GM12878 (cell line): Measurements from ENCODE around the gene ABCC1. TPM values are rescaled to one million over a fixed set of nuclear protein-coding genes. Genes with fewer than 3 reads are reported as not detected.

Experiments used
- ATAC-seq: fragments of 200-7000 bp; cut with Tn5 transposase; 3 replicates; pipeline ENCODE4 v1.9.1; 2020; ENCODE audit warnings: mild to moderate bottlenecking, moderate library complexity
- BruUV-seq: library from RNA; stranded (reverse); fragments of 400-500 nt; replicated peaks from 2 replicates; lab custom pipeline; 2021; lab: Mats Ljungman, UMichigan
- CTCF ChIA-PET: fragments of 300-600 bp; sonication (Branson Sonifier 250); formaldehyde crosslinking; extraction: SDS; loops from one replicate; lab custom pipeline; 2021; ENCODE audit warnings: inconsistent platforms; lab: Yijun Ruan, JAX
- POLR2A ChIA-PET: fragments of 350-600 bp; formaldehyde crosslinking; extraction: SDS; loops from one replicate; lab custom pipeline; 2021; ENCODE audit warnings: inconsistent platforms; lab: Charles Lee
- RAD21 ChIA-PET: fragments of 300-600 bp; sonication (Branson Sonifier 250); formaldehyde crosslinking; loops from one replicate; lab custom pipeline; 2023; ENCODE audit warnings: antibody characterized with exemption; ENCODE audit not compliant: unreplicated experiment; lab: Charles Lee
- SMC1A ChIA-PET: fragments of 300-600 bp; sonication (Branson Sonifier 250); formaldehyde crosslinking; loops from one replicate; lab custom pipeline; 2023; ENCODE audit not compliant: unreplicated experiment, uncharacterized antibody; lab: Charles Lee
- DNase-seq: peaks from one replicate; pipeline ENCODE4 v3.0.0-alpha.2; 2011; ENCODE audit warnings: low read depth, low spot score
- FAIRE-seq: peaks from 3 replicates; lab custom pipeline; 2011; peaks lifted over from hg19 to GRCh38; lab: Jason Lieb, UNC
- H2AFZ ChIP-seq: 2 replicates; pipeline ENCODE4 v1.6.0; 2011; ENCODE audit warnings: low read depth, low read length, control low read depth; ENCODE audit not compliant: control insufficient read depth
- H3K27ac ChIP-seq: 2 replicates; pipeline ENCODE4 v1.5.1; 2011; ENCODE audit warnings: control low read depth; ENCODE audit not compliant: control insufficient read depth, insufficient read depth
- H3K27me3 ChIP-seq, 2 experiments: replicated peaks in 1 of 2; 2 replicates each; pipeline versions ENCODE4 v1.6.0 to v1.6.1; 2011; ENCODE audit warnings: low read length in 1 of 2; ENCODE audit not compliant: control insufficient read depth in 2 of 2, insufficient read depth in 2 of 2
- H3K36me3 ChIP-seq, 2 experiments: 2 replicates each; pipeline ENCODE4 v1.5.1; 2011; ENCODE audit warnings: low read length in 1 of 2; ENCODE audit not compliant: control insufficient read depth in 2 of 2, insufficient read depth in 2 of 2
- H3K4me1 ChIP-seq: 2 replicates; pipeline ENCODE4 v1.6.1; 2011; ENCODE audit warnings: mild to moderate bottlenecking, low read length, moderate library complexity, mixed read lengths; ENCODE audit not compliant: control insufficient read depth, insufficient read depth
- H3K4me2 ChIP-seq: 2 replicates; pipeline ENCODE4 v1.6.0; 2011; ENCODE audit warnings: control low read depth; ENCODE audit not compliant: control insufficient read depth, insufficient read depth
- H3K4me3 ChIP-seq: fragments of 200-600 bp; sonication (generic); 2 replicates; pipeline ENCODE4 v1.5.1; 2016
- H3K79me2 ChIP-seq: 2 replicates; pipeline ENCODE4 v1.6.0; 2011; ENCODE audit warnings: low read length; ENCODE audit not compliant: control insufficient read depth, insufficient read depth
- H3K9ac ChIP-seq: 2 replicates; pipeline ENCODE4 v1.8.0; 2011; ENCODE audit warnings: low read length, control low read depth, mixed read lengths; ENCODE audit not compliant: control insufficient read depth, insufficient read depth
- H3K9me3 ChIP-seq: replicated peaks from 3 replicates; pipeline ENCODE4 v1.5.1; 2011; ENCODE audit warnings: mild to moderate bottlenecking, low read length; ENCODE audit not compliant: control insufficient read depth, insufficient read depth
- H4K20me1 ChIP-seq: 2 replicates; pipeline ENCODE4 v1.6.0; 2011; ENCODE audit not compliant: control insufficient read depth, insufficient read depth
- BCL11A ChIP-seq: IDR thresholded peaks from 2 replicates; pipeline ENCODE4 v1.6.1; 2011; ENCODE audit warnings: low read depth, low read length
- BHLHE40 ChIP-seq, 2 experiments: fragments of 450-650 bp in 1 of 2; IDR thresholded peaks; 2 replicates each; pipeline ENCODE4 v1.6.1; 2011 to 2017; ENCODE audit warnings: low read depth in 2 of 2, borderline replicate concordance in 1 of 2, improper control_type of control experiment in 1 of 2, low read length in 1 of 2, mild to moderate bottlenecking in 1 of 2
- CHD2 ChIP-seq: IDR thresholded peaks from 2 replicates; pipeline ENCODE4 v1.6.1; 2011; ENCODE audit warnings: low read depth, low read length, improper control_type of control experiment, borderline replicate concordance
- EZH2 ChIP-seq: IDR thresholded peaks from 2 replicates; pipeline ENCODE4 v1.6.1; 2012; ENCODE audit warnings: low read depth, mild to moderate bottlenecking, control low read depth, inconsistent platforms, low read length, borderline replicate concordance; ENCODE audit not compliant: control insufficient read depth
- HDAC6 ChIP-seq: fragments of 200-600 bp; sonication (generic); IDR thresholded peaks from one replicate; pipeline ENCODE4 v1.8.0; 2017; ENCODE audit warnings: antibody characterized with exemption; ENCODE audit not compliant: unreplicated experiment
- PML ChIP-seq: IDR thresholded peaks from 2 replicates; pipeline ENCODE4 v1.6.1; 2012; ENCODE audit warnings: low read length, inconsistent platforms
- POLR2AphosphoS2 ChIP-seq: IDR thresholded peaks from 2 replicates; pipeline ENCODE4 v1.6.1; 2011; ENCODE audit warnings: low read depth, mild to moderate bottlenecking, low read length, improper control_type of control experiment, moderate library complexity
- SMARCA5 ChIP-seq: fragments of 450-650 bp; IDR thresholded peaks from 2 replicates; pipeline ENCODE4 v1.6.1; 2017; ENCODE audit warnings: mild to moderate bottlenecking
- SMC3 ChIP-seq: IDR thresholded peaks from 2 replicates; pipeline ENCODE4 v1.6.1; 2011; ENCODE audit warnings: low read length, improper control_type of control experiment, borderline replicate concordance
- YY1 ChIP-seq: IDR thresholded peaks from 2 replicates; pipeline ENCODE4 v1.6.1; 2011; ENCODE audit warnings: low read depth, mild to moderate bottlenecking, low read length
- ZBTB40 ChIP-seq: fragments of 450-650 bp; IDR thresholded peaks from 2 replicates; pipeline ENCODE4 v1.6.1; 2016; ENCODE audit warnings: mild to moderate bottlenecking, moderate library complexity, borderline replicate concordance
- WGBS: methylation state at CpG from one replicate; pipeline ENCODE4 v1.1.6; 2016; ENCODE audit warnings: low lambda C conversion rate; ENCODE audit not compliant: insufficient replicate concordance, insufficient coverage; ENCODE audit errors: missing lambda C conversion rate; 5-methylcytosine and 5-hydroxymethylcytosine counted together
- in situ Hi-C: fragments of 300-500 bp; cut with MboI; formaldehyde crosslinking; loops from 9 replicates; pipeline ENCODE4 v1.14.3; 2018; ENCODE audit warnings: mixed read lengths
- intact Hi-C: fragments of 100-400 bp; cut with micrococcal nuclease; formaldehyde crosslinking; loops from one replicate; pipeline ENCODE4 v1.14.2; 2022; ENCODE audit not compliant: unreplicated experiment
- polyA plus RNA-seq, 11 experiments: library from polyadenylated mRNA; depleted of rRNA in 4 of 11; unstranded in 6 of 11; stranded (reverse) in 5 of 11; fragments of >200 nt; fragmentation: Nextera tagmentation in 4 of 11; fragmentation: Illumina TruSeq in 1 of 11; extraction: Ambion mirVana in 4 of 11; extraction: Trizol in 1 of 11; gene quantifications; 1 replicate in 1 of 11; 2 replicates in 10 of 11; pipeline versions ENCODE4 v1.2.1 to v1.2.3, GENCODE V29; 2011 to 2016; ENCODE audit warnings: inconsistent platforms in 2 of 11, missing spikeins in 2 of 11, low read depth in 1 of 11
- total RNA-seq, 4 experiments: library from RNA; depleted of rRNA in 3 of 4; stranded (reverse); fragments of >200 nt in 3 of 4; fragmentation: Illumina TruSeq in 1 of 4; extraction: Trizol in 1 of 4; gene quantifications; 2 replicates each; pipeline versions ENCODE4 v1.2.1 to v1.2.3, GENCODE V29; 2013 to 2021
- TF ChIP-seq, protein P1 (sequence below), 3 experiments: IDR thresholded peaks in 2 of 3; conservative IDR thresholded peaks in 1 of 3; 2 replicates each; pipeline ENCODE4 v1.5.1; 2011; ENCODE audit warnings: low read depth in 3 of 3, low read length in 3 of 3, mild to moderate bottlenecking in 3 of 3, control low read depth in 2 of 3, moderate library complexity in 2 of 3, inconsistent platforms in 1 of 3, mixed read lengths in 1 of 3; ENCODE audit not compliant: control insufficient read depth in 2 of 3, insufficient read depth in 1 of 3; ENCODE audit errors: extremely low read depth in 1 of 3
- TF ChIP-seq, protein P2 (sequence below): IDR thresholded peaks from 2 replicates; pipeline ENCODE4 v1.6.1; 2011; ENCODE audit warnings: low read depth, mild to moderate bottlenecking, low read length, moderate library complexity, borderline replicate concordance; ENCODE audit errors: extremely low read depth
- TF ChIP-seq, protein P3 (sequence below): IDR thresholded peaks from 2 replicates; pipeline ENCODE4 v1.6.1; 2012; ENCODE audit warnings: low read depth, low read length, improper control_type of control experiment

ABCC1 gene
- total and polyA plus RNA-seq, 10 of the 15 experiments (the other 5 are each of a cell fraction or from before 2014, with no cell fraction given), result 3.2 to 44.6 (median 14.5) TPM

DNA sequence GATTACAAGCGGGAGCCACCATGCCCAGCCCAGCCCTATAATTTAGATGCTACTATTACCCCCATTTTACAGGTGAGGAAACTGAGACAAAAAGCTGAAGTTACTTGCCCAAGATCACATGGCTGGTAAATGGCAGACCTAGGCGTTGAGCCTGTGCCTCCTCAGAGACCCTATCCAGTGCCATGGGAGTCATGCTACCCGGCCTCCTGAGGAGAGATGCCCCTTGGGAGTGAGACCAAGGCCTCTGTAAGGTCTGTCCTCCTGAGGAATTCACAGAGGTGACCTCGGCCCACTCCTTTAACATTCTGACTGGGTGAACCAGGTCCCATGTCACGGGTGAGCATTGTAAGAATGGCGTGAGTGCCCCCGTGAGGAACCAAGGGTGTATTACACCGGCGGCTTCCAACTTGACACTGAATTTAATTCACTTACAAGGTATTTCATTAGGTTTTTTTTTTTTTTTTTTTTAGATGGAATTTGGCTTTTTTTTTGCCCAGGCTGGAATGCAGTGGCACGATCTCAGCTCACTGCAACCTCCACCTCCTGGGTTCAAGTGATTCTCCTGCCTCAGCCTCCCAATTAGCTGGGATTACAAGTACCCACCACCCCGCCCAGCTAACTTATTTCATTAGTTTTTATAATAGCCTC, 178.2 kb downstream of the ABCC1 start:
- Histone ChIP-seq H3K79me2 (no peaks in the 10 kb centered on the region), H2AFZ (no peak overlapping the region), H3K36me3 (peaks cover 10 to 44% of the 10 kb centered on the region in 2 experiments), H3K4me3 (no peak overlapping the region), H3K4me1 (no peaks in the 10 kb centered on the region), H3K9me3 (peaks cover 8% of the 10 kb centered on the region; the same call in 2 of the 3 replicates), H4K20me1 (no peaks in the 10 kb centered on the region), H3K27ac (no peak overlapping the region), H3K9ac (no peak overlapping the region), H3K4me2 (no peak overlapping the region), H3K27me3 (no peaks in the 10 kb centered on the region)
- ChIA-PET CTCF (interaction anchor here (0.6 to 2.5 kb wide), 19 partner anchors 14 to 433 kb away, joined by 3 to 35 read pairs (median 3); no protein-coding TSS in a partner anchor), SMC1A (interaction anchor here (0.6 to 2.0 kb wide), 13 partner anchors 9 to 362 kb away, joined by 3 to 8 read pairs (median 3); partner anchors contain the start of gene CEP20), POLR2A (no interaction called here), RAD21 (interaction anchor here (0.6 to 2.0 kb wide), 8 partner anchors 239 to 604 kb away, joined by 3 to 9 read pairs (median 4); partner anchors contain the start of gene CEP20)
- FAIRE-seq (peak; percentile 31), ATAC-seq (peak; percentile 94), DNase-seq (peak; percentile 17)
- 29% methylated on average over 11 of the region's 11 CpGs for WGBS
- in situ Hi-C loops (loop anchor here (5.0 to 10.0 kb wide), 2 partner anchors 63 to 370 kb away; no protein-coding TSS in a partner anchor), intact Hi-C loops (loop anchor here (10.0 kb wide), 1 partner anchor 363 kb away; no protein-coding TSS in a partner anchor)
- no TSS peak for BruUV-seq
- TF ChIP-seq BHLHE40 (IDR thresholded peaks at IDR 0.05; ENCODE audit: borderline replicate concordance in 1 of 2, low read depth in 2 of 2, low read length in 1 of 2) (peak in 1 of 2 experiments; percentile 19; a peak in 1 of 4 replicates), HDAC6 (no peak), POLR2AphosphoS2 (no peak), EZH2 (no peak), BCL11A (no peak), PML (no peak), YY1 (0 out of 2 replicates have a peak, but pooled peaks have one; percentile 27), CHD2 (no peak), SMC3 (peak; percentile 68), SMARCA5 (no peak), ZBTB40 (no peak)
- TF ChIP-seq, protein P1, sequence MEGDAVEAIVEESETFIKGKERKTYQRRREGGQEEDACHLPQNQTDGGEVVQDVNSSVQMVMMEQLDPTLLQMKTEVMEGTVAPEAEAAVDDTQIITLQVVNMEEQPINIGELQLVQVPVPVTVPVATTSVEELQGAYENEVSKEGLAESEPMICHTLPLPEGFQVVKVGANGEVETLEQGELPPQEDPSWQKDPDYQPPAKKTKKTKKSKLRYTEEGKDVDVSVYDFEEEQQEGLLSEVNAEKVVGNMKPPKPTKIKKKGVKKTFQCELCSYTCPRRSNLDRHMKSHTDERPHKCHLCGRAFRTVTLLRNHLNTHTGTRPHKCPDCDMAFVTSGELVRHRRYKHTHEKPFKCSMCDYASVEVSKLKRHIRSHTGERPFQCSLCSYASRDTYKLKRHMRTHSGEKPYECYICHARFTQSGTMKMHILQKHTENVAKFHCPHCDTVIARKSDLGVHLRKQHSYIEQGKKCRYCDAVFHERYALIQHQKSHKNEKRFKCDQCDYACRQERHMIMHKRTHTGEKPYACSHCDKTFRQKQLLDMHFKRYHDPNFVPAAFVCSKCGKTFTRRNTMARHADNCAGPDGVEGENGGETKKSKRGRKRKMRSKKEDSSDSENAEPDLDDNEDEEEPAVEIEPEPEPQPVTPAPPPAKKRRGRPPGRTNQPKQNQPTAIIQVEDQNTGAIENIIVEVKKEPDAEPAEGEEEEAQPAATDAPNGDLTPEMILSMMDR (IDR thresholded peaks at IDR 0.05 in 2 of 3, conservative IDR thresholded peaks at IDR 0.05 in 1 of 3; ENCODE audit: control insufficient read depth in 2 of 3, extremely low read depth in 1 of 3, insufficient read depth in 1 of 3, low read depth in 3 of 3, low read length in 3 of 3), result peak; percentile 77 to 86 (median 79)
- TF ChIP-seq, protein P2, sequence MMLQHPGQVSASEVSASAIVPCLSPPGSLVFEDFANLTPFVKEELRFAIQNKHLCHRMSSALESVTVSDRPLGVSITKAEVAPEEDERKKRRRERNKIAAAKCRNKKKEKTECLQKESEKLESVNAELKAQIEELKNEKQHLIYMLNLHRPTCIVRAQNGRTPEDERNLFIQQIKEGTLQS, result no peak
- TF ChIP-seq, protein P3, sequence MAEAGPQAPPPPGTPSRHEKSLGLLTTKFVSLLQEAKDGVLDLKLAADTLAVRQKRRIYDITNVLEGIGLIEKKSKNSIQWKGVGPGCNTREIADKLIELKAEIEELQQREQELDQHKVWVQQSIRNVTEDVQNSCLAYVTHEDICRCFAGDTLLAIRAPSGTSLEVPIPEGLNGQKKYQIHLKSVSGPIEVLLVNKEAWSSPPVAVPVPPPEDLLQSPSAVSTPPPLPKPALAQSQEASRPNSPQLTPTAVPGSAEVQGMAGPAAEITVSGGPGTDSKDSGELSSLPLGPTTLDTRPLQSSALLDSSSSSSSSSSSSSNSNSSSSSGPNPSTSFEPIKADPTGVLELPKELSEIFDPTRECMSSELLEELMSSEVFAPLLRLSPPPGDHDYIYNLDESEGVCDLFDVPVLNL, result no peak
